HK-2 (cell line): ENCODE measurements around the gene UNK.
"Not testable (repeated sequence)": the region's sequence is repeated elsewhere in the genome, so short reads cannot be mapped to it uniquely, and the experiment has no call there.

Experiments
- DNase-seq: peaks from one replicate; pipeline ENCODE4 v3.0.0-alpha.2; 2018; ENCODE audit not compliant: unreplicated experiment

Gene UNK

GRCh38 chr17:75799402-75799801 is 14.8 kb downstream of the UNK start:
- DNase-seq = no peak

GRCh38 chr17:75803883-75804282 is 19.3 kb downstream of the UNK start:
- no peak for DNase-seq

GRCh38 chr17:75806822-75807500 is 22.4 kb downstream of the UNK start:
- DNase-seq = no peak

GRCh38 chr17:75807861-75808260 is 23.3 kb downstream of the UNK start:
- DNase-seq = no peak

GRCh38 chr17:75808549-75808904 is 23.9 kb downstream of the UNK start:
- no peak for DNase-seq

GRCh38 chr17:75808905-75809621 is 24.5 kb downstream of the UNK start:
- peak; percentile 66 for DNase-seq

- no peak for DNase-seq
These were observed 25.1 kb downstream of the UNK start for GRCh38 chr17:75809631-75810111.

GRCh38 chr17:75810216-75810615 is 25.6 kb downstream of the UNK start:
- DNase-seq = no peak

- not testable (repeated sequence) for DNase-seq
These were observed 26.1 kb downstream of the UNK start for GRCh38 chr17:75810756-75811155.

- no peak for DNase-seq
These were observed 26.6 kb downstream of the UNK start for GRCh38 chr17:75811174-75811573.

GRCh38 chr17:75812096-75813013 is 27.7 kb downstream of the UNK start:
- no peak for DNase-seq

- no peak for DNase-seq
These were observed 28.7 kb downstream of the UNK start for GRCh38 chr17:75813081-75814020.

- no peak for DNase-seq
These were observed 29.4 kb downstream of the UNK start for GRCh38 chr17:75814021-75814395.

- peak; percentile 68 for DNase-seq
These were observed 30.3 kb downstream of the UNK start for GRCh38 chr17:75814900-75815373.

GRCh38 chr17:75815399-75815798 is 30.8 kb downstream of the UNK start:
- no peak for DNase-seq

GRCh38 chr17:75816693-75817092 is 32.1 kb downstream of the UNK start:
- no peak for DNase-seq

- no peak for DNase-seq
These were observed 33.0 kb downstream of the UNK start for GRCh38 chr17:75817571-75817970.

- DNase-seq = no peak
These were observed 33.8 kb downstream of the UNK start for GRCh38 chr17:75818326-75818885.

- no peak for DNase-seq
These were observed 34.5 kb downstream of the UNK start for GRCh38 chr17:75819116-75819515.

GRCh38 chr17:75819678-75820077 is 35.1 kb downstream of the UNK start:
- no peak for DNase-seq
